Measurements from ENCODE around the gene ZDHHC12.

DNA sequence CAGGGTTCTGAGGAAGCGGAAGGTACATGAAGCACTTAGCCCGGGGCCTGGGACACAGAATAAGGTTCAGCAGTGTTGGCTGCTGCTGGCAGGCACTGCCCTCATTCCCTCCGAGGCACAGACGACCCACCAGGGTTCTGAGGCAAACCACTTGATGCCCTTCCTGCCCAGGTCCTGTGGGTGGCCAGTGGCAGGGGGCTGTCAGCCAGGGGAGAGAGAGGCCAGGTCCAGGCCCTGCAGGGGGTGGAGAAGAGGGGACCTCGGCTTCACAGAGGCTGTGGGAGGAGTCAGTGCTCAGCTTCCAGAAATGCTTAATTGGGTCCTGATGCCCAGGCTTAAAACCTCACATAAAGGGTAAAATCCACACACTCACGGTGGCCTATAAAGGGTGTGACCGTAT lies 4.4 kb upstream of the ZDHHC12 start:
- TF ChIP-seq RAD21 (IDR thresholded peaks at IDR 0.05 in 1 of 2, conservative IDR thresholded peaks at IDR 0.05 in 1 of 2; ENCODE audit: low read depth in 2 of 2, low read length in 2 of 2) (no peak), CREB1 (IDR thresholded peaks at IDR 0.05) (no peak), HDAC6 (IDR thresholded peaks at IDR 0.05; ENCODE audit: low read depth, low read length) (no peak), TAF7 (optimal IDR thresholded peaks at IDR 0.05; ENCODE audit: borderline replicate concordance, low read depth, low read length) (no peak), YY1 (IDR thresholded peaks at IDR 0.05; ENCODE audit: low read depth, low read length) (no peak), POLR2A (IDR thresholded peaks at IDR 0.05; ENCODE audit: control extremely low read depth in 1 of 2, low read depth in 2 of 2, low read length in 2 of 2) (no peak), JUND (IDR thresholded peaks at IDR 0.05; ENCODE audit: low read length) (no peak), SIRT6 (IDR thresholded peaks at IDR 0.05; ENCODE audit: low read length) (no peak), EP300 (IDR thresholded peaks at IDR 0.05; ENCODE audit: borderline replicate concordance in 1 of 2, low read depth in 2 of 2, low read length in 2 of 2) (no peak), EZH2 (IDR thresholded peaks at IDR 0.05; ENCODE audit: low read depth, low read length, severe bottlenecking) (no peak), MAFK (IDR thresholded peaks at IDR 0.05; ENCODE audit: low read depth, low read length) (no peak)
- TF ChIP-seq, protein P1, sequence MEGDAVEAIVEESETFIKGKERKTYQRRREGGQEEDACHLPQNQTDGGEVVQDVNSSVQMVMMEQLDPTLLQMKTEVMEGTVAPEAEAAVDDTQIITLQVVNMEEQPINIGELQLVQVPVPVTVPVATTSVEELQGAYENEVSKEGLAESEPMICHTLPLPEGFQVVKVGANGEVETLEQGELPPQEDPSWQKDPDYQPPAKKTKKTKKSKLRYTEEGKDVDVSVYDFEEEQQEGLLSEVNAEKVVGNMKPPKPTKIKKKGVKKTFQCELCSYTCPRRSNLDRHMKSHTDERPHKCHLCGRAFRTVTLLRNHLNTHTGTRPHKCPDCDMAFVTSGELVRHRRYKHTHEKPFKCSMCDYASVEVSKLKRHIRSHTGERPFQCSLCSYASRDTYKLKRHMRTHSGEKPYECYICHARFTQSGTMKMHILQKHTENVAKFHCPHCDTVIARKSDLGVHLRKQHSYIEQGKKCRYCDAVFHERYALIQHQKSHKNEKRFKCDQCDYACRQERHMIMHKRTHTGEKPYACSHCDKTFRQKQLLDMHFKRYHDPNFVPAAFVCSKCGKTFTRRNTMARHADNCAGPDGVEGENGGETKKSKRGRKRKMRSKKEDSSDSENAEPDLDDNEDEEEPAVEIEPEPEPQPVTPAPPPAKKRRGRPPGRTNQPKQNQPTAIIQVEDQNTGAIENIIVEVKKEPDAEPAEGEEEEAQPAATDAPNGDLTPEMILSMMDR (IDR thresholded peaks at IDR 0.05; ENCODE audit: control extremely low read depth in 1 of 3, insufficient read depth in 1 of 3, low read depth in 1 of 3, low read length in 3 of 3), result no peak
- TF ChIP-seq, protein P2, sequence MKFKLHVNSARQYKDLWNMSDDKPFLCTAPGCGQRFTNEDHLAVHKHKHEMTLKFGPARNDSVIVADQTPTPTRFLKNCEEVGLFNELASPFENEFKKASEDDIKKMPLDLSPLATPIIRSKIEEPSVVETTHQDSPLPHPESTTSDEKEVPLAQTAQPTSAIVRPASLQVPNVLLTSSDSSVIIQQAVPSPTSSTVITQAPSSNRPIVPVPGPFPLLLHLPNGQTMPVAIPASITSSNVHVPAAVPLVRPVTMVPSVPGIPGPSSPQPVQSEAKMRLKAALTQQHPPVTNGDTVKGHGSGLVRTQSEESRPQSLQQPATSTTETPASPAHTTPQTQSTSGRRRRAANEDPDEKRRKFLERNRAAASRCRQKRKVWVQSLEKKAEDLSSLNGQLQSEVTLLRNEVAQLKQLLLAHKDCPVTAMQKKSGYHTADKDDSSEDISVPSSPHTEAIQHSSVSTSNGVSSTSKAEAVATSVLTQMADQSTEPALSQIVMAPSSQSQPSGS (IDR thresholded peaks at IDR 0.05; ENCODE audit: low read length), result no peak

Measured in H1 (cell line).